Measurements from ENCODE around the gene UBAC1. TPM values are rescaled to one million over a fixed set of nuclear protein-coding genes. Genes with fewer than 3 reads are reported as not detected.

Gene UBAC1
- total and polyA plus RNA-seq, 2 experiments from 2014 or later = 35.2 to 36.4 TPM

GRCh38 chr9:136001231-136001630, 40.1 kb upstream of the UBAC1 start:
- Histone ChIP-seq H3K9me3 (ENCODE audit: low read depth) (no peaks in the 10 kb centered on the region), H4K20me1 (ENCODE audit: insufficient read depth, poor library complexity, severe bottlenecking) (no peaks in the 10 kb centered on the region), H3K27ac (no peak overlapping the region), H3K79me2 (no peaks in the 10 kb centered on the region), H3K4me1 (ENCODE audit: insufficient read depth) (peaks cover 28% of the 10 kb centered on the region), H2AFZ (no peak overlapping the region), H3K9me2 (replicated peaks; ENCODE audit: insufficient read depth) (no peaks in the 10 kb centered on the region), H3K4me2 (no peak overlapping the region), H3K36me3 (replicated peaks; ENCODE audit: insufficient read depth, low read depth) (no peaks in the 10 kb centered on the region), H3K4me3 (no peak overlapping the region), H3K27me3 (no peaks in the 10 kb centered on the region)
- TF ChIP-seq CTCF (IDR thresholded peaks at IDR 0.05; ENCODE audit: poor library complexity) (no peak), EZH2phosphoT487 (IDR thresholded peaks at IDR 0.05; ENCODE audit: low read depth, severe bottlenecking, unreplicated experiment) (no peak), EZH2 (IDR thresholded peaks at IDR 0.05; ENCODE audit: borderline replicate concordance) (no peak)
- 42% methylated on average over 18 of the region's 18 CpGs for WGBS (ENCODE audit: low lambda C conversion rate, missing lambda C conversion rate)
- no peak for DNase-seq (ENCODE audit: low spot score)

- H3K36me3 ChIP-seq (replicated peaks; ENCODE audit: insufficient read depth, low read depth) = no peaks in the 10 kb centered on the region
- 91% methylated on average over 16 of the region's 16 CpGs for WGBS (ENCODE audit: low lambda C conversion rate, missing lambda C conversion rate)
- TF ChIP-seq CTCF (IDR thresholded peaks at IDR 0.05; ENCODE audit: poor library complexity) = no peak
- TF ChIP-seq EZH2 (IDR thresholded peaks at IDR 0.05; ENCODE audit: borderline replicate concordance) = no peak
- no peak for TF ChIP-seq EZH2phosphoT487 (IDR thresholded peaks at IDR 0.05; ENCODE audit: low read depth, severe bottlenecking, unreplicated experiment)
Observed at GRCh38 chr9:135998410-135999071, 37.4 kb upstream of the UBAC1 start.

GRCh38 chr9:135998016-135998380, 36.8 kb upstream of the UBAC1 start:
- Histone ChIP-seq H3K27ac (no peak overlapping the region), H3K27me3 (no peaks in the 10 kb centered on the region), H3K4me3 (no peak overlapping the region), H3K4me1 (ENCODE audit: insufficient read depth) (peaks cover 22% of the 10 kb centered on the region), H3K9me2 (replicated peaks; ENCODE audit: insufficient read depth) (no peaks in the 10 kb centered on the region), H3K36me3 (replicated peaks; ENCODE audit: insufficient read depth, low read depth) (no peaks in the 10 kb centered on the region), H3K79me2 (no peaks in the 10 kb centered on the region), H3K4me2 (no peak overlapping the region), H3K9me3 (ENCODE audit: low read depth) (no peaks in the 10 kb centered on the region), H2AFZ (no peak overlapping the region), H4K20me1 (ENCODE audit: insufficient read depth, poor library complexity, severe bottlenecking) (no peaks in the 10 kb centered on the region)
- no peak for TF ChIP-seq CTCF (IDR thresholded peaks at IDR 0.05; ENCODE audit: poor library complexity)
- TF ChIP-seq EZH2 (IDR thresholded peaks at IDR 0.05; ENCODE audit: borderline replicate concordance) = no peak
- TF ChIP-seq EZH2phosphoT487 (IDR thresholded peaks at IDR 0.05; ENCODE audit: low read depth, severe bottlenecking, unreplicated experiment) = no peak
- no peak for DNase-seq (ENCODE audit: low spot score)
- WGBS (ENCODE audit: low lambda C conversion rate, missing lambda C conversion rate) = 94% methylated on average over 9 of the region's 10 CpGs

More at GRCh38 chr9:135998410-135999071, 37.4 kb upstream of the UBAC1 start:
- Histone ChIP-seq H3K9me3 (ENCODE audit: low read depth) (no peaks in the 10 kb centered on the region), H3K9me2 (replicated peaks; ENCODE audit: insufficient read depth) (no peaks in the 10 kb centered on the region), H3K27ac (no peak overlapping the region), H3K27me3 (no peaks in the 10 kb centered on the region), H3K4me2 (no peak overlapping the region), H3K4me3 (no peak overlapping the region), H2AFZ (no peak overlapping the region), H3K4me1 (ENCODE audit: insufficient read depth) (peaks cover 22% of the 10 kb centered on the region), H3K79me2 (no peaks in the 10 kb centered on the region), H4K20me1 (ENCODE audit: insufficient read depth, poor library complexity, severe bottlenecking) (no peaks in the 10 kb centered on the region)
- DNase-seq (ENCODE audit: low spot score) = no peak

Measured in hepatocyte (in vitro differentiated cells).